Cardiac atrium fibroblast (primary cell): ENCODE results near the gene TPP2. TPM values are rescaled to one million over a fixed set of nuclear protein-coding genes. Genes with fewer than 3 reads are reported as not detected.

Experiments
- total RNA-seq: library from RNA; depleted of rRNA; stranded (reverse); fragments of >200 nt; gene quantifications from 2 replicates; pipeline ENCODE4 v1.2.3, GENCODE V29; 2015

The TPP2 gene
- total RNA-seq, result 30.0 and 36.6 TPM in 2 replicates

GRCh38 chr13:102596147-102597028 is at the start of gene TPP2:
Gene TPP2, plus strand, starts transcription at chr13:102596986. Its CDS starts 53 bp downstream, at chr13:102597039.

GRCh38 chr13:102694937-102695336 is 98.2 kb downstream of the TPP2 start, which contains the start of gene METTL21C:
Gene METTL21C, minus strand, starts transcription at chr13:102695044. Its CDS starts 546 bp downstream, at chr13:102694498.

Other genes with a start within 250 kb of the TPP2 start
- gene FGF14, start 194.9 kb upstream of the TPP2 start, total RNA-seq, result not detected in 2 replicates
- gene METTL21C, start 98.1 kb downstream of the TPP2 start, total RNA-seq, result not detected in 2 replicates
- 3.4 and 13.0 TPM in 2 replicates for gene TEX30, start 176.8 kb downstream of the TPP2 start, total RNA-seq
- 21.3 and 30.8 TPM in 2 replicates for gene POGLUT2, start 202.0 kb downstream of the TPP2 start, total RNA-seq
- 10.2 and 15.3 TPM in 2 replicates for gene BIVM, start 202.1 kb downstream of the TPP2 start, total RNA-seq
- gene ERCC5, start 249.0 kb downstream of the TPP2 start, total RNA-seq, result 36.3 and 42.0 TPM in 2 replicates